ENCODE data around the gene SYNGR2. TPM values are rescaled to one million over a fixed set of nuclear protein-coding genes. Genes with fewer than 3 reads are reported as not detected.
A peak's percentile ranks its signal among the peaks of the same experiment; 100 is the strongest.

SYNGR2 gene
- polyA plus RNA-seq, 1 donor (not counting 4 experiments of a cell fraction or from before 2014, with no cell fraction given) = 103 TPM

GRCh38 chr17:78133179-78133951, 35.0 kb upstream of the SYNGR2 start:
- peaks cover 4% of the 10 kb centered on the region for H3K9me1 ChIP-seq (ENCODE audit: control insufficient read depth, extremely low read depth, insufficient read depth, low read length)
- no peak overlapping the region for H3K9ac ChIP-seq (ENCODE audit: control insufficient read depth, extremely low read depth, insufficient read depth, low read length)
- no peaks in the 10 kb centered on the region for H3K36me3 ChIP-seq (ENCODE audit: control insufficient read depth in 2 of 2, extremely low read depth in 1 of 2, insufficient read depth in 2 of 2, low read length in 2 of 2)
- TF ChIP-seq CTCF (optimal IDR thresholded peaks at IDR 0.05 in 1 of 3, IDR thresholded peaks at IDR 0.05 in 1 of 3, conservative IDR thresholded peaks at IDR 0.05 in 1 of 3; ENCODE audit: extremely low read depth in 1 of 3, insufficient read depth in 2 of 3, low read length in 3 of 3) = no peak
- no peak for TF ChIP-seq EZH2 (IDR thresholded peaks at IDR 0.05; ENCODE audit: low read length)
- H3K9me3 ChIP-seq (ENCODE audit: control insufficient read depth, low read depth, low read length) = no peaks in the 10 kb centered on the region
- H3K27ac ChIP-seq (ENCODE audit: control insufficient read depth, insufficient read depth, low read length) = no peak overlapping the region
- H3K4me3 ChIP-seq (ENCODE audit: control insufficient read depth in 2 of 3, extremely low read depth in 1 of 3, insufficient read depth in 2 of 3, low read depth in 1 of 3, low read length in 3 of 3) = no peak overlapping the region
- dilution Hi-C loops (cut with MboI; ENCODE audit: extremely low pct_ligation_motif_present, low sequenced_read_pairs) = no loop called here
- H3K4me1 ChIP-seq (ENCODE audit: control insufficient read depth, extremely low read depth, insufficient read depth, low read length) = peaks cover 10% of the 10 kb centered on the region
- H3K4me2 ChIP-seq (ENCODE audit: control insufficient read depth, extremely low read depth, insufficient read depth, low read depth, low read length) = no peak overlapping the region
- FAIRE-seq (no peak), DNase-seq (ENCODE audit: low read depth, low spot score) (no peak)
- H3K79me2 ChIP-seq (ENCODE audit: control insufficient read depth, insufficient read depth, low read length) = no peaks in the 10 kb centered on the region
- H3K27me3 ChIP-seq (ENCODE audit: control insufficient read depth, extremely low read depth, insufficient read depth, low read length) = peaks cover 31% of the 10 kb centered on the region
- H2AFZ ChIP-seq (ENCODE audit: control insufficient read depth, low read length) = no peak overlapping the region
- no peaks in the 10 kb centered on the region for H4K20me1 ChIP-seq (ENCODE audit: control insufficient read depth, extremely low read depth, insufficient read depth, low read length)

- dilution Hi-C loops (cut with MboI; ENCODE audit: extremely low pct_ligation_motif_present, low sequenced_read_pairs) = no loop called here
- Histone ChIP-seq H3K27ac (ENCODE audit: control insufficient read depth, insufficient read depth, low read length) (no peak overlapping the region), H3K79me2 (ENCODE audit: control insufficient read depth, insufficient read depth, low read length) (no peaks in the 10 kb centered on the region), H3K36me3 (ENCODE audit: control insufficient read depth in 2 of 2, extremely low read depth in 1 of 2, insufficient read depth in 2 of 2, low read length in 2 of 2) (no peaks in the 10 kb centered on the region), H3K9me1 (ENCODE audit: control insufficient read depth, extremely low read depth, insufficient read depth, low read length) (peaks cover 4% of the 10 kb centered on the region), H3K9ac (ENCODE audit: control insufficient read depth, extremely low read depth, insufficient read depth, low read length) (no peak overlapping the region), H3K4me3 (ENCODE audit: control insufficient read depth in 2 of 3, extremely low read depth in 1 of 3, insufficient read depth in 2 of 3, low read depth in 1 of 3, low read length in 3 of 3) (no peak overlapping the region), H3K27me3 (ENCODE audit: control insufficient read depth, extremely low read depth, insufficient read depth, low read length) (peaks cover 31% of the 10 kb centered on the region), H3K9me3 (ENCODE audit: control insufficient read depth, low read depth, low read length) (no peaks in the 10 kb centered on the region), H3K4me1 (ENCODE audit: control insufficient read depth, extremely low read depth, insufficient read depth, low read length) (peaks cover 10% of the 10 kb centered on the region), H2AFZ (ENCODE audit: control insufficient read depth, low read length) (no peak overlapping the region), H3K4me2 (ENCODE audit: control insufficient read depth, extremely low read depth, insufficient read depth, low read depth, low read length) (no peak overlapping the region), H4K20me1 (ENCODE audit: control insufficient read depth, extremely low read depth, insufficient read depth, low read length) (no peaks in the 10 kb centered on the region)
- no peak for DNase-seq (ENCODE audit: low read depth, low spot score)
- FAIRE-seq = no peak
- TF ChIP-seq CTCF (optimal IDR thresholded peaks at IDR 0.05 in 1 of 3, IDR thresholded peaks at IDR 0.05 in 1 of 3, conservative IDR thresholded peaks at IDR 0.05 in 1 of 3; ENCODE audit: extremely low read depth in 1 of 3, insufficient read depth in 2 of 3, low read length in 3 of 3) (peak; percentile 55 to 81 (median 71)), EZH2 (IDR thresholded peaks at IDR 0.05; ENCODE audit: low read length) (no peak)
These were observed 34.1 kb upstream of the SYNGR2 start for GRCh38 chr17:78133971-78134898.
